GM19463 (cell line): ENCODE results near the gene TMBIM6.

Source experiments
- ATAC-seq: cut with Tn5 transposase; IDR thresholded peaks from one replicate; pipeline ENCODE4 v1.9.1; 2021; ENCODE audit warnings: mild to moderate bottlenecking, moderate library complexity; ENCODE audit not compliant: unreplicated experiment

Gene TMBIM6

GRCh38 chr12:49795654-49796105 is 54.3 kb downstream of the TMBIM6 start:
- ATAC-seq: no peak

GRCh38 chr12:49796155-49796554 is 54.8 kb downstream of the TMBIM6 start:
- ATAC-seq: no peak

GRCh38 chr12:49796606-49797448 is 55.5 kb downstream of the TMBIM6 start:
- no peak for ATAC-seq

DNA sequence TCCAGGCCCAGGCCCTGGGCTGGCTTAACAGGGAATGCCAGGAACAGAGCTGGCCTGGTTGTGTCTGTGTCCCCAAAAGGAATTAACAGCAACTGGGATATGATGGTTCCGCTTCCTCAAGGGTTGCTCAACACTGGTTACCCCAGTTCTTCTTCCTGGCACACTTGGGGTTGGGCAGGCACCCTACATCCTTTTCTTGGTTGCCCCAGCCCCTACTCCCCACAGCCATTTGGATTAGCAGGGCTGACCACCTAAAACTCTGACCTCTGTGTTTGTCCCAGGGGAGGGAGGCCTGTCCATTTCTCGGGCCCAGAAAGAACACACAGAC is 56.1 kb downstream of the TMBIM6 start:
- ATAC-seq: no peak

DNA sequence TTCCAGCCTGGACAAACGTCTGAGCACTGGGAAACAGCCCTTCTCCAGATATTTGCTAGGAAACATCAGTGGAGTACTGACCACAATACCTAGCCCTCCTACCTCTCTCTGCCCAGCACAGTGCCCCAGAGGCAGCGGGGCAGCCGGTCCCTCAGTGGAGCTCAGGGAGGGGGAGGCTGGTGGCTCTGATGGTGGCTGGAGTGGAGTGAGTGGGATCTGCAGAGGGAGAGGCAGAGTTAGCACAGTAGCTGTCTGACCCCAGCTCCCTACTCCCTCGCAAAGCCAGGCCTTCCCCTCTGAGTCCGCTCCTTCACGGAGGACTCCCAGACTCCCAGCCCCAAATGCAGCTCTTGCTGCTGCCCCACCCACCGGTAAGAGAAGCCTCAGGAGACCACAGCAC is 56.9 kb downstream of the TMBIM6 start:
- ATAC-seq: no peak

- no peak for ATAC-seq
Observed at GRCh38 chr12:49798934-49799333, 57.6 kb downstream of the TMBIM6 start.

GRCh38 chr12:49800421-49801140 is 59.2 kb downstream of the TMBIM6 start:
- ATAC-seq: no peak

GRCh38 chr12:49801141-49802063 is 60.0 kb downstream of the TMBIM6 start:
- no peak for ATAC-seq

- ATAC-seq: no peak
Observed at GRCh38 chr12:49803693-49804450, 62.5 kb downstream of the TMBIM6 start.

DNA sequence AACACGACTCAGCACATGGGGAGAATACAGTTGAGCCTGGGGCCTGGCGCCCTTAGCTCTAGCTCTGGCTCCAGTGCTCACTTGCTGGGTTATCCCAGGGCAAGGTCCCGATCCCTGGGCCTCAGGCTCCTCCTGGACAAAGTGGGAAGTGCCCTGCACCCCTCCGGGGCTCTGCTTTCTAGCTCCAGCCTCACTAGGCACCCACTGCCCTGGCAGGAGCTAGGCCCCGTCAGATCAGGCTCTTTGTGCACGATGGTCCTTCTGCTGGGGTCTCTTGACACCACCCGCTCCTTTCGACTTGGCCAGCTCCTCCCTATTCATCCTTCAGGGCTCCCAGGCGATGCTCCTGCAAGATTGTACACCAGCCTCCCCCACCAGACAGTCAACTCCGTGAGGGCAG is 63.5 kb downstream of the TMBIM6 start:
- ATAC-seq: no peak

- ATAC-seq: no peak
Observed at GRCh38 chr12:49805409-49805808, 64.1 kb downstream of the TMBIM6 start.

DNA sequence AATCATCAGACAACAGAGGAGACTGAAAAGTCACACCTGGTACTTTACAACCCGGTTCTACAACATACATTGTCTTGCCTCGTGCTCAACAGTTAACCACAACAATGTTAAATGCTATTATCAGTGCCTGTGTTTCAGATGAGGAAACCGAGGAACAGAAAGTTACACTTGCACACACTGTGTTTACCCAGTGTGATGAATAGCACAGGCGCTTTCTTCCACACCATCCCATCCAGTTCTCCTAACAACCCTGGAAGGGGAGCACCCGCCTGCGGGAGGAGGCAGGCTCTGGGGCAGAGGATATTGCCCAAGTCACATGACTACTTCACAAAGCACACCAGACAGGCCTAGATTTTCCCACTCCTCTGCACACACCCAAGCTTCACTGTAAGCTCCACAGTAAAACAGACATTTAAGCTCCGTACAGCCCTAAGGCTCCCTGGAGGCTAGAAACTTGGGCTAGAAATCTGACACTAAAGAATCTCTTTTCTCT is 65.0 kb downstream of the TMBIM6 start:
- ATAC-seq: no peak

GRCh38 chr12:49806877-49807276 is 65.5 kb downstream of the TMBIM6 start:
- no peak for ATAC-seq

DNA sequence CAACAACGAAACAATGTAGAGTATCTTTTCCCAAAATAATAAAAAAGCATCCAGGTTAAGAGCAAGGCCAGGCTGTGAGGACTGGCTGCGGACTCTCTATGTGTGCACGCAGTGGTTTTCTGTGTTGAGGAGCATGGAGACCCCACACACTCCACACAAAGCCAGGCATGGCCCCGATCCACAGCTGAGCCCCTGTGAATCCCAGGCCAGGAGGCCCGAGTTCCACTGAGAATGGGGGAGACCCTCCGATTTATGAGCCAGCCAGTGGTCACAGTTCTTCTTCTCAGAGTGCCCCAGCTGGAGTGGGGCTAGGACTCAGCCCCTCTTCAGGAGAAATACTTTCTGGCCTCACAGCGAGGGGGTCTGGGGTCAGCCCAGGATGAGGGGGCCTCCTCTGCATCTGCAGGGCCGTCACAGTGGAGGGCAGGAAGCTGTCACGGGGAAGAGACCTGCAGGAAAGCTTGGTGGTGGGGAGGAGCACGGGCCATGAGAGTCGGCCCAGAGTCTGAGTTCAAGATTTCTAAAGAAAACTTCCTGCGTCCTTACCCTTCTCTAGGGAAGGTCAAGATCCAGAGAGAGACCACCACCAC is 66.7 kb downstream of the TMBIM6 start:
- no peak for ATAC-seq

GRCh38 chr12:49808686-49809380 is 67.5 kb downstream of the TMBIM6 start:
- ATAC-seq: no peak

DNA sequence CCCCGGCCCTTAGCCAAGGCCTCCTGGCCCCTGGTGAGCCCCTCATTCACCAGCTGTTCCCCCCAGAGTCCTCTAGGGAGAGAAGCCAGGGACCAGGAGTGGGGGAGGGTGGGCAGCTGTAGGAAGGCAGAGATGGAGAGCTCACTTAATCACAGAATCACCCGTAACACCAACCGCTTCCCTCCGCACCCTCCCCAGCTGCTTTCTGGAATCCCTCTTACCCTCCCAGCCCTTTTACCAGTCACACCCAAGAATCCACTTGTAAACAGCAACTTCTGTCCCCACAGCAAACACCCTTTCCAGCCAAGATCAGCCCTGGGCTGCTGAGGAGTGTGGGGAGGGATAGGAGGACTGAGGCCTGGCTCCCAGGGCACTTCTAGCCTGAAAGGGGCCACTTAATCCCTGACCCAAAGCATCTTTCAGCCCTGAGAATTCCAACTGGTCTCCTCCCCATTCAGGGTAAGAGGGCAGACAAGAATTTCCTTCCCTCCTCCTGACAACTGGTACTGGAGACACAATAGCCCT is 68.1 kb downstream of the TMBIM6 start:
- no peak for ATAC-seq

GRCh38 chr12:49809906-49810389 is 68.6 kb downstream of the TMBIM6 start:
- no peak for ATAC-seq

- peak; percentile 54 for ATAC-seq
Observed at GRCh38 chr12:49811136-49811535, 69.8 kb downstream of the TMBIM6 start.

DNA sequence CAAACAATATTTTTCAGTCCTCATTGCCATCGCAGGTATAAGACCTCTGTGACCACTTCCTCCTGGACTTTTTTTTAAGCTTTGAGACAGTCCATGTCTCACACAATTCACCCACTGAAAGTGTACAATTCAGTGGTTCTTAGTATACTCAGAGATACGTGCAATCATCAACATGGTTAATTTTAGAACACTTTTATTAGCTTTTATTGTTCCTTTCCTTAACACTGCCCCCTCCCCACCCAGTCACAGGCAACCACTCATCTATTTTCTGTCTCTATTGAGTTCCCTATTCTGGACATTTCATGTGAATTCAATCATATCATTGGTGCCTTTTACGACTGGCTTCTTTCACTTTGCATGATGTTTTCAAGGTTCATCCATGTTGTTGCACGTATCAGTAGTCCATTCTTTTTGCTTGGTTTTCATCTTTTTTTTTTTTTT is 70.6 kb downstream of the TMBIM6 start:
- ATAC-seq: no peak
